Adrenal gland (tissue), 12 donors: ENCODE results near the gene PFKFB4. TPM values are rescaled to one million over a fixed set of nuclear protein-coding genes. Genes with fewer than 3 reads are reported as not detected.

Source experiments
- DNase-seq, 7 donors: peaks; one replicate each; pipeline ENCODE4 v3.0.0-alpha.2; 2019 to 2020
- H3K27ac ChIP-seq, 5 donors: fragments of 200-600 bp; sonication (generic) in 4 of 5; 1 replicate in 3 of 5; 2 replicates in 2 of 5; pipeline versions ENCODE4 v1.5.1 to v1.8.0; 2016 to 2020; ENCODE audit warnings: mild to moderate bottlenecking in 1 of 5
- H3K27me3 ChIP-seq: fragments of 200-600 bp; 2 replicates; pipeline ENCODE4 v1.8.0; 2021
- H3K36me3 ChIP-seq, 2 donors: fragments of 200-600 bp; replicated peaks in 1 of 2; 1 replicate in 1 of 2; 2 replicates in 1 of 2; pipeline versions ENCODE4 v1.5.1 to v1.8.0; 2018 to 2022
- H3K4me1 ChIP-seq, 2 donors: fragments of 200-600 bp; replicated peaks in 1 of 2; 1 replicate in 1 of 2; 2 replicates in 1 of 2; pipeline versions ENCODE4 v1.5.1 to v1.8.0; 2018 to 2021
- H3K4me3 ChIP-seq, 4 donors: fragments of 200-600 bp; sonication (generic) in 3 of 4; one replicate each; pipeline ENCODE4 v1.5.1; 2016 to 2018
- H3K9me3 ChIP-seq, 3 donors: fragments of 200-600 bp; sonication (generic) in 1 of 3; replicated peaks in 1 of 3; 1 replicate in 2 of 3; 2 replicates in 1 of 3; pipeline versions ENCODE4 v1.5.1 to v1.8.0; 2016 to 2021
- POLR2A ChIP-seq, 2 donors: fragments of 450-650 bp; IDR thresholded peaks; one replicate each; pipeline ENCODE4 v1.6.1; 2017; ENCODE audit warnings: antibody characterized with exemption in 2 of 2, mild to moderate bottlenecking in 2 of 2, moderate library complexity in 1 of 2
- WGBS, 4 donors: extraction: QIAGEN DNeasy Blood & Tissue Kit in 2 of 4; methylation state at CpG; one replicate each; pipeline versions ENCODE4 v1.1.5 to v1.1.7; 2013 to 2017; 5-methylcytosine and 5-hydroxymethylcytosine counted together
- intact Hi-C, 2 donors: fragments of 100-400 bp; cut with DNase I; formaldehyde crosslinking; loops; one replicate each; pipeline versions ENCODE4 v1.14.1 to v1.15.0; 2022 to 2023
- polyA plus RNA-seq, 3 donors: library from polyadenylated mRNA; stranded (reverse); fragments of 200-250 nt in 2 of 3; fragments of 350-450 nt in 1 of 3; fragmentation: Illumina TruSeq in 1 of 3; extraction: RNeasy Lipid Tissue Mini Kit (QIAGEN cat#74804) in 1 of 3; gene quantifications; one replicate each; pipeline ENCODE4 v1.2.3, GENCODE V29; 2013 to 2014
- total RNA-seq, 9 donors: library from RNA; depleted of rRNA in 4 of 9; stranded (reverse); fragments of >200 nt in 4 of 9; fragments of 120-200 nt in 1 of 9; fragmentation: NEBNext Ultra II Directional in 1 of 9; extraction: Animal tissue kit (Norgen Biotek cat#: 25700) in 1 of 9; gene quantifications; one replicate each; pipeline versions ENCODE4 v1.1.0 to v1.2.4, GENCODE V29; 2013 to 2023
- TF ChIP-seq, protein P1 (sequence below), 6 experiments: fragments of 450-650 bp in 4 of 6; fragments of 200-600 bp in 2 of 6; sonication (generic) in 1 of 6; IDR thresholded peaks; 1 replicate in 5 of 6; 2 replicates in 1 of 6; pipeline versions ENCODE4 v1.5.1 to v1.8.0; 2016 to 2021; ENCODE audit warnings: antibody characterized with exemption in 6 of 6, mild to moderate bottlenecking in 2 of 6, moderate library complexity in 1 of 6
- donor health status: healthy with polysubstance abuse.
- donor health status: Bipolar disorder and iron deficiency.
- donor health status: DM: yes; HTN: yes; CAD: no.
- donor health status: DM: no; HTN: no; CAD: no.
- donor health status: DM: no; HTN: no; CAD: no.
- donor health status: DM: yes; HTN: yes; CAD: no.

Gene PFKFB4
- total and polyA plus RNA-seq, 12 donors, result 1.8 to 12.9 (median 4.5) TPM

DNA sequence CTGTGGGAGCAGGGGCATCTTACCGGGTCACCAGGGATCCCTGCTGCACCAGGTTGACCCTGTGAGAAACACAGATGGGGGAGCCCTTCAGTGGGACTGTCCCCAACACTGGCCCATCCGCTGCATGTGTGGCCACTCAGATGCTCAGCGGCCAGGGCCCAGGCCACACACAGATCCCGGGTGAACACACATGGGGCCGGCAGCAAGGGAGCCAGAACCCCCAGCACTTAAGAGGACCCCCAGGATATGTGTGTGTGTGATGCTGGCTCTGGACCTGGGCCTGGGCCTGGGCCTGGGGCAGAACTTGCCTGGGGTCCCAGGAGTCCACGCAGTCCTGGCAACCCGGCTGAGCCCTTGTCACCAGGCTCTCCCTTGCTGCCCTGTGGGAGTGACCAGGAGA lies 11.9 kb upstream of the PFKFB4 start:
- WGBS, 4 donors, result 90 to 94% (median 93%) methylated on average over 7 of the region's 7 CpGs; no CpG with 5 or more reads in 1 of the 4 donors
- no peak for TF ChIP-seq POLR2A (IDR thresholded peaks at IDR 0.05)
- TF ChIP-seq, protein P1, sequence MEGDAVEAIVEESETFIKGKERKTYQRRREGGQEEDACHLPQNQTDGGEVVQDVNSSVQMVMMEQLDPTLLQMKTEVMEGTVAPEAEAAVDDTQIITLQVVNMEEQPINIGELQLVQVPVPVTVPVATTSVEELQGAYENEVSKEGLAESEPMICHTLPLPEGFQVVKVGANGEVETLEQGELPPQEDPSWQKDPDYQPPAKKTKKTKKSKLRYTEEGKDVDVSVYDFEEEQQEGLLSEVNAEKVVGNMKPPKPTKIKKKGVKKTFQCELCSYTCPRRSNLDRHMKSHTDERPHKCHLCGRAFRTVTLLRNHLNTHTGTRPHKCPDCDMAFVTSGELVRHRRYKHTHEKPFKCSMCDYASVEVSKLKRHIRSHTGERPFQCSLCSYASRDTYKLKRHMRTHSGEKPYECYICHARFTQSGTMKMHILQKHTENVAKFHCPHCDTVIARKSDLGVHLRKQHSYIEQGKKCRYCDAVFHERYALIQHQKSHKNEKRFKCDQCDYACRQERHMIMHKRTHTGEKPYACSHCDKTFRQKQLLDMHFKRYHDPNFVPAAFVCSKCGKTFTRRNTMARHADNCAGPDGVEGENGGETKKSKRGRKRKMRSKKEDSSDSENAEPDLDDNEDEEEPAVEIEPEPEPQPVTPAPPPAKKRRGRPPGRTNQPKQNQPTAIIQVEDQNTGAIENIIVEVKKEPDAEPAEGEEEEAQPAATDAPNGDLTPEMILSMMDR (IDR thresholded peaks at IDR 0.05), result no peak
- Histone ChIP-seq H3K27me3 (no peaks in the 10 kb centered on the region), H3K36me3 (no peaks in the 10 kb centered on the region), H3K27ac (no peak overlapping the region), H3K9me3 (no peaks in the 10 kb centered on the region), H3K4me3 (no peak overlapping the region), H3K4me1 (peaks cover 0 to 3% of the 10 kb centered on the region in 2 donors)
- intact Hi-C loops, result no loop called here
- DNase-seq, result no peak

DNA sequence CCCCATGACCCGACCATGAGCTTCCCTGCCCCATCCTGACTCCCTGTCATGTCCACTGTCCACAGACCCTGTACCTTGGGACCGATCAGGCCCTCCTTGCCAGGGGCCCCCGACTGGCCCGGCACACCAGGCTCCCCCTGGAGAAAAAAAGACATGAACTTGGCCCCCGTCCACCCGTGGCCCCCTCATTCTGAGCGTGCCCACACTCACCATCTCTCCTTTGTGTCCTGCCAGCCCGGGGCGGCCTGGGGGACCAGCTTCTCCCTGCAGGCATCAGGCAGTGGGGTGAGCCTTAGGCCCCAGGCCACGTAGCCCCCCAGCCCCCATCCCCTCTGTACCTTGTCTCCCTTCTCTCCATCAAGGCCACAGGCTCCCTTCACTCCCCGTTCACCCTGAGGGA lies 10.9 kb upstream of the PFKFB4 start:
- Histone ChIP-seq H3K27ac (no peak overlapping the region), H3K27me3 (no peaks in the 10 kb centered on the region), H3K9me3 (no peaks in the 10 kb centered on the region), H3K36me3 (no peaks in the 10 kb centered on the region), H3K4me3 (no peak overlapping the region), H3K4me1 (peaks cover 0 to 3% of the 10 kb centered on the region in 2 donors)
- intact Hi-C loops, result no loop called here
- no peak for TF ChIP-seq POLR2A (IDR thresholded peaks at IDR 0.05)
- TF ChIP-seq, protein P1 (IDR thresholded peaks at IDR 0.05), result no peak
- DNase-seq, result no peak
- 89 to 95% (median 90%) methylated on average over 11 of the region's 11 CpGs for WGBS, 4 donors

DNA sequence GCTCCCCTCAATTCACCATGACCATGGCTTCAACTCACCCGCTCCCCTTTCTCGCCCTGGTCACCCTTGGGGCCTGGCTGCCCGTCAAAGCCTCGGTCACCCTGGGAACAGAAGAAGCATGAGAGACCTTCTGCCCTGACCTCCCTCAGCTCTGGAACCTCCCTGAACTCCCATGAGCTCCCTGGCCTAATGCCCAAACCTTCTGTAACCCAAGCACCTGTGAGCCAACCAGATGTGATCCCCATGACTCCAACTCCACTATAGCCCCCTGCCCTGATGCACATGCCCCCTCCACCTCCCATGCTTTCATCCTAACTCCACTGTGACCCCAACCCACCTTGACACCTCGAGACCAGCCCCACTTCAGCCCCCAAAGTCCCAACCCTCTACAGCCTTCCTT lies 10.5 kb upstream of the PFKFB4 start:
- no peaks in the 10 kb centered on the region for H3K36me3 ChIP-seq
- intact Hi-C loops, result no loop called here
- peaks cover 0 to 3% of the 10 kb centered on the region in 2 donors for H3K4me1 ChIP-seq
- H3K9me3 ChIP-seq, result no peaks in the 10 kb centered on the region
- H3K27ac ChIP-seq, result no peak overlapping the region
- TF ChIP-seq, protein P1 (IDR thresholded peaks at IDR 0.05), result no peak
- no peak for TF ChIP-seq POLR2A (IDR thresholded peaks at IDR 0.05)
- no peaks in the 10 kb centered on the region for H3K27me3 ChIP-seq
- WGBS, 4 donors, result 82 to 94% (median 91%) methylated on average over 1 to 5 of the region's 5 CpGs
- no peak overlapping the region for H3K4me3 ChIP-seq
- DNase-seq, result no peak

DNA sequence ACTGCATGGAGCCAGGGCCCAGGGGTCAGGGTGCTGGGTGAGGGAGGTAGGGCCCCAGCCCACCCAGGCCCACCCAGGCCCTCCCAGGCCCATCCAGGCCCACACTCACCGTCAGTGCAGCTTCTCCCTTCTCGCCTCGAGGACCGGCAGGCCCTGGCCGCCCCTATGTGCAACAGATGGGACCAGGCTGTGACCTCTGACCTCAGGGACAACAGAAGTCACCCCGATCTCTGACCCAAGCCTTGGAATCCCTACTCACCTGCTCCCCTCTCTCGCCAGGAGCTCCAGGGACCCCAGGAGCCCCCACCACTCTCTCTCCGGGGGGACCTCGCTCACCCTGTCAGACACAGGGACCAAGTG lies 9.8 kb upstream of the PFKFB4 start:
- intact Hi-C loops, result no loop called here
- WGBS, 4 donors, result 89 to 98% (median 90%) methylated on average over 4 to 9 of the region's 9 CpGs
- no peak for DNase-seq
- Histone ChIP-seq H3K27ac (no peak overlapping the region), H3K4me3 (no peak overlapping the region), H3K9me3 (no peaks in the 10 kb centered on the region), H3K27me3 (no peaks in the 10 kb centered on the region), H3K36me3 (no peaks in the 10 kb centered on the region), H3K4me1 (peaks cover 0 to 3% of the 10 kb centered on the region in 2 donors)
- TF ChIP-seq, protein P1 (IDR thresholded peaks at IDR 0.05), result no peak
- no peak for TF ChIP-seq POLR2A (IDR thresholded peaks at IDR 0.05)
